K562 (cell line): ENCODE measurements around the gene SH3BGR. TPM values are rescaled to one million over a fixed set of nuclear protein-coding genes. Genes with fewer than 3 reads are reported as not detected.

ENCODE experiments used
- ATAC-seq: fragments of 200-7000 bp; cut with Tn5 transposase; 3 replicates; pipeline ENCODE4 v1.9.1; 2020; ENCODE audit warnings: moderate library complexity
- BruUV-seq: library from RNA; stranded (reverse); fragments of 400-500 nt; replicated peaks from 2 replicates; lab custom pipeline; 2021; lab: Mats Ljungman, UMichigan
- CTCF ChIA-PET: fragments of 300-600 bp; formaldehyde crosslinking; extraction: SDS; loops from one replicate; lab custom pipeline; 2021; ENCODE audit warnings: low intra/inter-chr PET ratio; lab: Yijun Ruan, JAX
- POLR2A ChIA-PET: fragments of 300-600, 350-650 bp; sonication (Branson Sonifier 250); formaldehyde crosslinking; extraction: SDS; loops from one replicate; lab custom pipeline; 2021; ENCODE audit warnings: antibody characterized with exemption, inconsistent platforms; lab: Yijun Ruan, JAX
- DNase-seq, 4 experiments: peaks; one replicate each; pipeline versions ENCODE4 v3.0.0 to v3.0.0-alpha.2; 2011 to 2018; ENCODE audit warnings: low spot score in 3 of 4, mixed read lengths in 3 of 4; ENCODE audit errors: extremely low read depth in 1 of 4
- FAIRE-seq: peaks from 2 replicates; lab custom pipeline; 2011; peaks lifted over from hg19 to GRCh38; lab: Jason Lieb, UNC
- H2AFZ ChIP-seq: 2 replicates; pipeline ENCODE4 v1.6.0; 2011; ENCODE audit warnings: low read depth, low read length, control low read depth, inconsistent platforms
- H3K27ac ChIP-seq: fragments of 200-600 bp; 3 replicates; pipeline ENCODE4 v1.8.0; 2011; ENCODE audit warnings: low read depth, mild to moderate bottlenecking, control low read depth, inconsistent platforms, low read length, moderate library complexity, mixed read lengths; ENCODE audit errors: extremely low read depth
- H3K27me3 ChIP-seq, 2 experiments: fragments of 300-600 bp in 1 of 2; 2 replicates in 1 of 2; 3 replicates in 1 of 2; pipeline versions ENCODE4 v1.6.0 to v1.8.0; 2011; ENCODE audit warnings: inconsistent platforms in 2 of 2, low read length in 2 of 2, mild to moderate bottlenecking in 1 of 2, mixed read lengths in 1 of 2, moderate library complexity in 1 of 2; ENCODE audit not compliant: control insufficient read depth in 2 of 2, insufficient read depth in 2 of 2
- H3K36me3 ChIP-seq: fragments of 300-600 bp; 3 replicates; pipeline ENCODE4 v1.8.0; 2011; ENCODE audit warnings: mild to moderate bottlenecking, low read length, inconsistent platforms; ENCODE audit not compliant: control insufficient read depth, insufficient read depth
- H3K4me1 ChIP-seq, 2 experiments: fragments of 200-600 bp in 1 of 2; replicated peaks in 1 of 2; 2 replicates in 1 of 2; 3 replicates in 1 of 2; pipeline versions ENCODE4 v1.5.1 to v1.8.0; 2011; ENCODE audit warnings: inconsistent platforms in 2 of 2, low read length in 2 of 2, mild to moderate bottlenecking in 1 of 2, mixed read lengths in 1 of 2, moderate library complexity in 1 of 2; ENCODE audit not compliant: control insufficient read depth in 2 of 2, insufficient read depth in 2 of 2
- H3K4me2 ChIP-seq: 2 replicates; pipeline ENCODE4 v1.6.1; 2011; ENCODE audit warnings: low read length, control low read depth, inconsistent platforms, mixed read lengths; ENCODE audit not compliant: insufficient read depth
- H3K4me3 ChIP-seq: fragments of 200-600 bp; sonication (generic), shearing (Covaris generic); 2 replicates; pipeline ENCODE4 v1.5.1; 2016; ENCODE audit warnings: control low read depth, inconsistent platforms
- H3K79me2 ChIP-seq: fragments of 200-600 bp; 3 replicates; pipeline ENCODE4 v1.8.0; 2011; ENCODE audit warnings: low read length, inconsistent platforms; ENCODE audit not compliant: control insufficient read depth, insufficient read depth
- H3K9ac ChIP-seq, 2 experiments: 2 replicates each; pipeline versions ENCODE4 v1.6.0 to v1.6.1; 2011; ENCODE audit warnings: low read depth in 2 of 2, low read length in 2 of 2, control low read depth in 1 of 2, inconsistent platforms in 1 of 2, mild to moderate bottlenecking in 1 of 2, mixed read lengths in 1 of 2; ENCODE audit not compliant: insufficient read depth in 1 of 2
- H3K9me1 ChIP-seq: one replicate; pipeline ENCODE4 v1.6.0; 2011; ENCODE audit warnings: inconsistent platforms, mild to moderate bottlenecking, low read length, moderate library complexity; ENCODE audit not compliant: control insufficient read depth, insufficient read depth
- H3K9me3 ChIP-seq: replicated peaks from 2 replicates; pipeline ENCODE4 v1.5.1; 2011; ENCODE audit warnings: low read depth, low read length, inconsistent platforms; ENCODE audit not compliant: control insufficient read depth, insufficient read depth
- H4K20me1 ChIP-seq: replicated peaks from 2 replicates; pipeline ENCODE4 v1.6.1; 2011; ENCODE audit warnings: low read length, inconsistent platforms, mixed read lengths; ENCODE audit not compliant: control insufficient read depth, insufficient read depth
- CTCFL ChIP-seq: IDR thresholded peaks from 2 replicates; pipeline ENCODE4 v1.6.1; 2011; ENCODE audit warnings: borderline replicate concordance, low read depth, mild to moderate bottlenecking, moderate library complexity, low read length; ENCODE audit not compliant: insufficient read depth, poor library complexity, severe bottlenecking
- HMG20B ChIP-seq: fragments of 250-450 bp; sonication (Bioruptor Pico); IDR thresholded peaks from 2 replicates; pipeline ENCODE4 v1.5.0; 2021; ENCODE audit warnings: mild to moderate bottlenecking
- NFRKB ChIP-seq: fragments of 450-650 bp; IDR thresholded peaks from 2 replicates; pipeline ENCODE4 v1.6.1; 2016; ENCODE audit warnings: low read depth
- RFX1 ChIP-seq: fragments of 450-650 bp; IDR thresholded peaks from 2 replicates; pipeline ENCODE4 v1.6.1; 2016; ENCODE audit warnings: mild to moderate bottlenecking, moderate library complexity
- SFPQ ChIP-seq: fragments of 200-400 bp; formaldehyde crosslinking; IDR thresholded peaks from 2 replicates; pipeline ENCODE4 v1.6.1; 2017; ENCODE audit warnings: mild to moderate bottlenecking, low read depth, low read length, moderate library complexity
- SNAPC5 ChIP-seq: fragments of 250-450 bp; sonication (Bioruptor Pico); IDR thresholded peaks from 2 replicates; pipeline ENCODE4 v1.8.0; 2021; ENCODE audit warnings: moderate library complexity, mild to moderate bottlenecking, inconsistent platforms
- SREBF1 ChIP-seq: fragments of 150-350 bp; IDR thresholded peaks from 2 replicates; pipeline ENCODE4 v1.6.1; 2014; ENCODE audit warnings: antibody characterized with exemption, low read depth, low read length, borderline replicate concordance
- TAF15 ChIP-seq: fragments of 200-400 bp; formaldehyde crosslinking; IDR thresholded peaks from 2 replicates; pipeline ENCODE4 v1.6.1; 2017; ENCODE audit warnings: mild to moderate bottlenecking, low read depth, low read length, moderate library complexity
- ZBTB7A ChIP-seq: IDR thresholded peaks from 2 replicates; pipeline ENCODE4 v1.6.1; 2011; ENCODE audit warnings: low read depth, mild to moderate bottlenecking, low read length, moderate library complexity, borderline replicate concordance; ENCODE audit not compliant: control insufficient read depth
- ZNF75A ChIP-seq: fragments of 450-650 bp; formaldehyde crosslinking; IDR thresholded peaks from 2 replicates; pipeline ENCODE4 v1.4.0; 2020; ENCODE audit warnings: mild to moderate bottlenecking
- WGBS: fragments of 100-300 bp; shearing (Covaris generic); methylation state at CpG from one replicate; pipeline ENCODE4 v1.1.6; 2016; ENCODE audit warnings: low coverage, mixed read lengths; ENCODE audit not compliant: insufficient coverage; ENCODE audit errors: missing lambda C conversion rate; 5-methylcytosine and 5-hydroxymethylcytosine counted together
- in situ Hi-C: fragments of 300-500 bp; cut with MboI; formaldehyde crosslinking; loops from 4 replicates; pipeline ENCODE4 v1.15.0; 2018; ENCODE audit warnings: inconsistent platforms, mixed read lengths
- intact Hi-C: fragments of 100-400 bp; cut with micrococcal nuclease; formaldehyde crosslinking; loops from 2 replicates; pipeline ENCODE4 v1.14.2; 2022
- polyA plus RNA-seq, 8 experiments: library from polyadenylated mRNA; depleted of rRNA in 4 of 8; stranded (reverse) in 5 of 8; unstranded in 3 of 8; fragments of >200 nt; fragmentation: Nextera tagmentation in 2 of 8; fragmentation: Illumina TruSeq in 1 of 8; extraction: Ambion mirVana in 2 of 8; extraction: Trizol in 1 of 8; gene quantifications; 2 replicates each; pipeline versions ENCODE4 v1.2.1 to v1.2.3, GENCODE V29; 2011 to 2014; ENCODE audit warnings: inconsistent platforms in 1 of 8, missing spikeins in 1 of 8
- total RNA-seq, 7 experiments: library from RNA; depleted of rRNA in 6 of 7; stranded (reverse); fragments of >200 nt in 6 of 7; fragmentation: Illumina TruSeq in 2 of 7; extraction: Trizol in 2 of 7; gene quantifications; 2 replicates each; pipeline versions ENCODE4 v1.2.1 to v1.2.3, GENCODE V29; 2011 to 2021; ENCODE audit warnings: low replicate concordance in 1 of 7

The SH3BGR gene
- total and polyA plus RNA-seq, 9 of the 15 experiments (the other 6 are each of a cell fraction or from before 2014, with no cell fraction given) = 6.6 to 42.9 (median 25.6) TPM

GRCh38 chr21:39466584-39466983 lies 14.8 kb downstream of the SH3BGR start:
- no peaks in the 10 kb centered on the region for H3K4me1 ChIP-seq
- DNase-seq (no peak), ATAC-seq (no peak), FAIRE-seq (no peak)
- no peak overlapping the region for H2AFZ ChIP-seq
- in situ Hi-C loops = no loop called here
- BruUV-seq = no TSS peak
- H3K27me3 ChIP-seq = no peaks in the 10 kb centered on the region
- POLR2A ChIA-PET = no interaction called here
- CTCF ChIA-PET = no interaction called here
- no peaks in the 10 kb centered on the region for H3K36me3 ChIP-seq
- no peak overlapping the region for H3K4me2 ChIP-seq
- no peak overlapping the region for H3K4me3 ChIP-seq
- no peak overlapping the region for H3K27ac ChIP-seq
- TF ChIP-seq SREBF1 = no peak
- no peak for TF ChIP-seq NFRKB
- TF ChIP-seq ZBTB7A = no peak
- no peaks in the 10 kb centered on the region for H3K9me1 ChIP-seq
- no peaks in the 10 kb centered on the region for H4K20me1 ChIP-seq
- H3K9me3 ChIP-seq = no peaks in the 10 kb centered on the region
- intact Hi-C loops = no loop called here
- no peak overlapping the region for H3K9ac ChIP-seq
- H3K79me2 ChIP-seq = no peaks in the 10 kb centered on the region

GRCh38 chr21:39467746-39468145 lies 16.0 kb downstream of the SH3BGR start:
- Histone ChIP-seq H3K9me3 (no peaks in the 10 kb centered on the region), H3K9ac (no peak overlapping the region), H4K20me1 (no peaks in the 10 kb centered on the region), H2AFZ (no peak overlapping the region), H3K79me2 (no peaks in the 10 kb centered on the region), H3K4me3 (no peak overlapping the region), H3K4me1 (no peaks in the 10 kb centered on the region), H3K27ac (no peak overlapping the region), H3K9me1 (no peaks in the 10 kb centered on the region), H3K36me3 (no peaks in the 10 kb centered on the region), H3K27me3 (no peaks in the 10 kb centered on the region), H3K4me2 (no peak overlapping the region)
- no TSS peak for BruUV-seq
- DNase-seq = no peak
- in situ Hi-C loops = no loop called here
- 41% methylated on average over 3 of the region's 3 CpGs for WGBS
- POLR2A ChIA-PET = no interaction called here
- intact Hi-C loops = no loop called here
- ATAC-seq = peak; percentile 31; the same call in 2 of the 3 replicates
- TF ChIP-seq TAF15 (no peak), CTCFL (no peak), SNAPC5 (CRISPR knock-in tag) (no peak), SFPQ (no peak), HMG20B (no peak), ZNF75A (no peak), RFX1 (no peak)
- CTCF ChIA-PET = no interaction called here
- no peak for FAIRE-seq
